Activated CD4-positive, alpha-beta T cell treated with anti-CD3 and anti-CD28 coated beads, Interleukin-2, amount 10 ng/mL, durations not matched to agents 7 days and 5 days (primary cell): ENCODE measurements around the gene LCN1. TPM values are rescaled to one million over a fixed set of nuclear protein-coding genes. Genes with fewer than 3 reads are reported as not detected.

ENCODE experiments used
- CTCF ChIA-PET: fragments of 350-600 bp; sonication (Branson Sonifier 250); formaldehyde crosslinking; loops from one replicate; lab custom pipeline; 2021; ENCODE audit warnings: antibody characterized with exemption; lab: Charles Lee
- POLR2A ChIA-PET: fragments of 350-600 bp; sonication (Branson Sonifier 250); formaldehyde crosslinking; loops from one replicate; lab custom pipeline; 2021; ENCODE audit warnings: antibody characterized with exemption; lab: Charles Lee
- DNase-seq: peaks from one replicate; pipeline ENCODE4 v3.0.0-alpha.2; 2020
- H3K27ac Mint-ChIP-seq: one replicate; pipeline ENCODE4 v1.8.0; 2021; ENCODE audit warnings: mild to moderate bottlenecking, moderate library complexity, mixed read lengths
- H3K27me3 Mint-ChIP-seq: one replicate; pipeline ENCODE4 v1.8.0; 2021; ENCODE audit warnings: mixed read lengths
- H3K36me3 Mint-ChIP-seq: one replicate; pipeline ENCODE4 v1.8.0; 2021; ENCODE audit warnings: low read depth, mixed read lengths
- H3K4me1 Mint-ChIP-seq: one replicate; pipeline ENCODE4 v1.8.0; 2021; ENCODE audit warnings: mixed read lengths
- H3K4me3 Mint-ChIP-seq: one replicate; pipeline ENCODE4 v1.8.0; 2021; ENCODE audit warnings: mild to moderate bottlenecking, moderate library complexity, mixed read lengths
- H3K9me3 Mint-ChIP-seq: one replicate; pipeline ENCODE4 v1.8.0; 2021; ENCODE audit warnings: mixed read lengths
- total RNA-seq, 2 experiments: library from RNA; stranded (reverse); gene quantifications; one replicate each; pipeline ENCODE4 v1.2.3, GENCODE V29; 2021

LCN1 gene
- total RNA-seq, 2 experiments from 2014 or later: not detected

DNA sequence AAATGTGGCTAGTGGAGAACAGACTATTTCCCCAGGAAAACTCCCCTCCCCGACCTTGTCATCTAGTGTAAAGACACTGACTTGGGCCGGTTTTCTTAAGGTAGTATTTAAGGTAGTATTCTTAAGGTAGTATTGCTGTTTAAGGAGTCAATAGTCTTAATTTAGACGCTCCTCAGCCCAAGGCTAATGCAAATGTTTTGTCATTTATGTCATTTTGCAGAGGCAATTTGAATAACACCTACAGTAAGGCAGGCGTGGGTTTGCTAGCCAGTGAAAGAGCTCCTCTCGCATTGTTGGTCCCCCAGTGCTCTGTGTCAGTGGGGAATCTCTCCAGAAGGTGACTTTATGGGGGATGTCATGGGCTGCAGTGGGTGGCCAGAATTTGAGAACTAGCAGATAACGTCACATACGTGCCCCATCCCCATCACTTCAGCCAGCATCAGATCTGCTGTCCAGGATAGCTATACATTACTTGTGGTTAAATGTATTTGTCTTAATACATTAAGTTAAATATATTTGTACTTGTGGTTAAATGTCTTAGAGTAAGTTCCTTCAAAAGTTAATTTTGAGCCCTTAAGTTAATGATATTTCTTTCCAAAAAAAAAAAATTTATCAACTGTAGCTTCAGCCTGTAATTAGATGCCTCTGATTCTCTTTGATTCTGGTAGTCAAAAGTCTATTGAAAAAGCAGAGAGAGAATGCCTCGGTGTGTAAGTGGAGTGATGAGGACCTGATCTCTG is 39.1 kb upstream of the LCN1 start:
- H3K36me3 Mint-ChIP-seq: no peaks in the 10 kb centered on the region
- H3K27me3 Mint-ChIP-seq: peaks cover 36% of the 10 kb centered on the region
- peaks cover 4% of the 10 kb centered on the region for H3K4me1 Mint-ChIP-seq
- CTCF ChIA-PET: interaction anchor here (1.1 to 1.2 kb wide), 2 partner anchors 18 to 43 kb away, joined by 3 read pairs; a partner anchor contains a TSS
- no peak overlapping the region for H3K27ac Mint-ChIP-seq
- no peaks in the 10 kb centered on the region for H3K9me3 Mint-ChIP-seq
- DNase-seq: no peak
- POLR2A ChIA-PET: no interaction called here
- no peak overlapping the region for H3K4me3 Mint-ChIP-seq

DNA sequence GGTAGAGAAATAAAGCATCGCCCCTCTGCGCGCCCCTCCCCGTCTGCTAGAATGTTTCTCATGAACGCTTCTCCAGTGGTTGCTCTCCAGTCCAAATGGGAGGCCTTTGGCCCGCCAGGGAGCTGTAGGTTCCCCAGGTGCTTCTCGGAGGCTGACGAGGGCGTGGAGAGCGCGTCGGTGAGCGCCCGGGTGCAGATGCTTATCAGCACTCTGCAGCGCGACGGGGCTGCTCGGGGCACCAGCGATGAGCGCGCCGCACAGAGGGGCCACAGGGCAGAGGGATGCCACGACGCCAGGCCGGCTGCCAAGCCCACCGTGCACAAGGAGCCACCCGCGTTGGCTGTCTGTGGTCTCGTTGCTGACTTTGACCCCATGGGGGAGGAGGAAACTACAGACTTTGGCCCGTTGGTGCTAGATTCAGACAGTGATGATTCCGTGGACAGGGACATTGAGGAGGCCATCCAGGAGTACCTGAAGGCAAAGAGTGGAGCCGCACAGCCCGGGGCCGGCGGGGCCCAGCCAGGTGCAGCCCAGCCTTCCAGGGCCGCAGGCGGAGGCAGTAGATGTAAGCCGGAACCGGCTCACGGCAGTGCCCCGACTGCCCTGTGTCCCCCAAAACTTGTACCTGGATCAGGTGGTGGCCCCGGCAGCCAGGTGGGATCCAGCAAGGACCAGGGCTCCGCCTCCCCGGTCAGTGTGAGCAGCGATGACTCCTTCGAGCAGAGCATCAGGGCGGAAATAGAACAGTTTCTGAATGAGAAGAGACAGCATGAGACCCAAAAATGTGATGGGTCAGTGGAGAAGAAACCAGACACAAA is 36.6 kb upstream of the LCN1 start:
- CTCF ChIA-PET: no interaction called here
- no peaks in the 10 kb centered on the region for H3K36me3 Mint-ChIP-seq
- H3K9me3 Mint-ChIP-seq: no peaks in the 10 kb centered on the region
- no peak overlapping the region for H3K27ac Mint-ChIP-seq
- no peaks in the 10 kb centered on the region for H3K4me1 Mint-ChIP-seq
- no peak overlapping the region for H3K4me3 Mint-ChIP-seq
- no peak for DNase-seq
- POLR2A ChIA-PET: no interaction called here
- peaks cover 22% of the 10 kb centered on the region for H3K27me3 Mint-ChIP-seq

DNA sequence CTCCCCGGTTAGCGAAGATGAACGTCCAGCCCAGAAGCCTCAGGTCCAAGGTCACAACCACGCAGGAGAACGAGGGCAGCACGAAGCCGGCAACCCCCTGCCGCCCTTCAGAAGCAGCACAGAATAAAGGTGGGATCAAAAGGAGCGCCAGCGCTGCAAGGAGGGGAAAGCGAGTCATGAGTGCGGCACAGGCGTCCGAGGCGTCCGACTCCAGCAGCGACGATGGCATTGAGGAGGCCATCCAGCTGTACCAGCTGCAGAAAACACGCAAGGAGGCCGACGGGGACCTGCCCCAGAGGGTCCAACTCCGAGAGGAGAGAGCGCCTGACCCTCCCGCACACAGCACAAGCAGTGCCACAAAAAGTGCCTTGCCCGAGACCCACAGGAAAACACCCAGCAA is 35.9 kb upstream of the LCN1 start:
- no peak for DNase-seq
- Mint-ChIP-seq H3K4me1 (no peaks in the 10 kb centered on the region), H3K9me3 (no peaks in the 10 kb centered on the region), H3K27ac (no peak overlapping the region), H3K4me3 (no peak overlapping the region), H3K27me3 (peaks cover 21% of the 10 kb centered on the region), H3K36me3 (no peaks in the 10 kb centered on the region)
- CTCF ChIA-PET: interaction anchor here (0.6 kb wide), 1 partner anchor 67 kb away, joined by 3 read pairs; no protein-coding TSS in a partner anchor
- POLR2A ChIA-PET: no interaction called here

DNA sequence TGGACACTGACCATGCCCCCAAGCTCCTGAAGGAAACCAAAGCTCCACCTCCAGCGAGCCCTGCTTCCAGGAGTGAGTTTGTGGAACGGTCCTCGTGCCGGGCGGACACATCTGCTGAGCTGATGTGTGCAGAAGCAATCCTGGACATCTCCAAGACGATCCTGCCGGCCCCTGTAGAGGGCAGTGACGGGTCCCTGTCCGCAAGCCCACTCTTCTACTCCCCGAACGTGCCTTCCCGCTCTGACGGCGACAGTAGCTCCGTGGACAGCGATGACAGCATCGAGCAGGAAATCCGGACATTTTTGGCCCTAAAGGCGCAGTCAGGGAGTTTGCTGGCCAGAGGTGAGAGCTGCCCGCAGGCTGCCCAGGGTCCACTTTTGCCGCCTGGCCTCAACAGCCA is 35.4 kb upstream of the LCN1 start:
- Mint-ChIP-seq H3K36me3 (no peaks in the 10 kb centered on the region), H3K4me3 (no peak overlapping the region), H3K27me3 (peaks cover 16% of the 10 kb centered on the region), H3K9me3 (no peaks in the 10 kb centered on the region), H3K27ac (no peak overlapping the region), H3K4me1 (no peaks in the 10 kb centered on the region)
- DNase-seq: no peak
- CTCF ChIA-PET: interaction anchor here (0.6 kb wide), 1 partner anchor 67 kb away, joined by 3 read pairs; no protein-coding TSS in a partner anchor
- POLR2A ChIA-PET: no interaction called here

DNA sequence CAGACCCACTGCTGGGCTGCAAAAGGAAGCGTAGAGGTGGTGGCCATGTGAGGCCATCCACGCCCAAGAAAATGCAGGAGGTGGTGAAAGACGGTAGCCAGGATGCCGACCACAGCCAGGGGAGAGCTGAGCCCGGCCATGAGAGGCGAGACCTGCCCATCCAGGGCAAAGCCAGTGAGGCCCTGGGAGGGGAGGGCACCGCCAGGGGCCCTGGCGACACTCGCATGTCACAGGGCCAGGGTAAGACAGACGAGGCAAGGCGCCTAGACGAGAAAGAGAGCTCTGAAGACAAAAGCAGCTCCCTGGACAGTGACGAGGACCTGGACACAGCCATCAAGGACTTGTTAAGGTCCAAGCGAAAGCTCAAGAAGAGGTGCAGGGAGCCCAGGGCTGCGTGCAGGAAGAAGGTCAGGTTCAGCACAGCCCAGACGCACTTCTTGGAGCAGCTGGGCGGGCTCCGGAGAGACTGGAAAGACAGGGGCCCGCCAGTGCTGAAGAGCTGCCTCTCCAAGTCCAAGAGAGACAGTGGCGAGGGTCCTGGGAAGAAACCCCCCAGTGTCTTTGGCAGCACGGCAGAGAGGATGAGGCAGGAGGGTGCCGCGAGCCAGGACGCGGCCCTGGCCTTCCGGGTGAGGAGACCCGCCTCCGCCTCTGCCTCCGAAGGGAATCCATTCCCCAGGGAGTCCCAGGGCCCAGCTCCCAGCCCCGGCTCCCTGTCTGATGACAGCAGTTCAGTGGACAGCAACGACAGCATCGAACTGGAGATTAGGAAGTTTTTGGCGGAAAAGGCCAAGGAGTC is 34.8 kb upstream of the LCN1 start:
- CTCF ChIA-PET: no interaction called here
- Mint-ChIP-seq H3K27me3 (peaks cover 11% of the 10 kb centered on the region), H3K27ac (no peak overlapping the region), H3K4me3 (no peak overlapping the region), H3K36me3 (no peaks in the 10 kb centered on the region), H3K9me3 (no peaks in the 10 kb centered on the region), H3K4me1 (no peaks in the 10 kb centered on the region)
- POLR2A ChIA-PET: no interaction called here
- DNase-seq: no peak

DNA sequence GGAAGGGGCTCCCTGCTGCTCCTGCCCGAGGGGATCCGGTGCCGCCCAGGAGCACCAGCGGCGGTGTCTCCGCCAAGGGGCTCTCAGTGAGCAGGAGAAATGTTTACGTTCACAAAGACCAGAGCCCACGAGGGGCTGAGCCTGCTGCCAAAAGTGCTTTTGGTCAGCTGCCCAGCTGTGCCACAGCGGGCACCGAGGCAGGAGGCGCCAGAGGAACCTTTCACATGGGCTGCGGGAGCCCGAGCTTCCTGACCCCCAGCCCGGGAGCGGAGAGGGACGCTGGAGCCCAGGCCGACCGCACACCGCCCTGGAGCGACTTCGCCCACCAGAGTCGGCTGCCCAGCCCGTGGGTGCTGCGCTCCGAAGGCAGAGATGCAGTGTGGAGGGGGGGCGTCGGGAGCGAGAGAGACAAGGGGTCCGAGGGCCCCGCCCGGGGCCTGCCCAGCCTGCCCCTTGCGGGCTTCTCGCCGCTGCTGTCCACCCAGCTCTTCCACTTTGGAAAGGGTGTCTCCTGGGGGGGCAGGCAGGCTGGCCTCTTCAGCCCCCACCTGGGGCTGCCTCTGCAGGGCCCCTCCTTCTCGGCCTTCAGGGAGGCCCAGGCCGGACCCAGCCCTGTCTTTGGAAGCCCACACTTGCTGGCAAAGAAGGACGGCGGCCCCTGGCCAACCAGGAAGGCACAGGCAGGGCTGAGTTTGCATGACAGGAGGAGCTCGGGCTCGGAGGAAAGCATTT is 33.8 kb upstream of the LCN1 start:
- no peak overlapping the region for H3K27ac Mint-ChIP-seq
- ChIA-PET CTCF (interaction anchor here (1.3 kb wide), 1 partner anchor 11 kb away, joined by 3 read pairs; no protein-coding TSS in a partner anchor), POLR2A (interaction anchor here (0.6 kb wide), 1 partner anchor 52 kb away, joined by 3 read pairs; no protein-coding TSS in a partner anchor)

DNA sequence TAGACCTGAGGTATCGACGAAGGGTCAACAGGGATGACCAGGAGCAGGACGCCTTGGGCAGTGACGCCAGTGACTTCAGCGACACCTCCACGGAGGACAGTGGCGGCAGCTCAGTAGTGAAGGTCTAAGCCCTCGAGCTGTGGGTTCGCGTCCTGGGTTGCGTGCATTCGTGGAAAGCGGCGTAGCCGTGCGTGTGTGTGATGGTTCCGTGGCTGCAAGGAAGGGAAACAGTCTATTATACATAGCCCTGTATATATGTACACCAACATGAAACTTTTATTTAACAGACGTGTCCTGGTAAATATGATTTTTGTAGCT is 33.3 kb upstream of the LCN1 start:
- no peaks in the 10 kb centered on the region for H3K27me3 Mint-ChIP-seq
- no peak overlapping the region for H3K27ac Mint-ChIP-seq
- CTCF ChIA-PET: interaction anchor here (1.3 kb wide), 1 partner anchor 11 kb away, joined by 3 read pairs; no protein-coding TSS in a partner anchor
- no peaks in the 10 kb centered on the region for H3K9me3 Mint-ChIP-seq
- H3K4me3 Mint-ChIP-seq: no peak overlapping the region
- DNase-seq: no peak
- H3K36me3 Mint-ChIP-seq: no peaks in the 10 kb centered on the region
- H3K4me1 Mint-ChIP-seq: no peaks in the 10 kb centered on the region
- POLR2A ChIA-PET: no interaction called here

More for the DNA sequence above, 33.8 kb upstream of the LCN1 start:
- no peak overlapping the region for H3K4me3 Mint-ChIP-seq
- H3K27me3 Mint-ChIP-seq: peaks cover 3% of the 10 kb centered on the region
- H3K9me3 Mint-ChIP-seq: no peaks in the 10 kb centered on the region
- DNase-seq: no peak
- H3K36me3 Mint-ChIP-seq: no peaks in the 10 kb centered on the region
- H3K4me1 Mint-ChIP-seq: no peaks in the 10 kb centered on the region

DNA sequence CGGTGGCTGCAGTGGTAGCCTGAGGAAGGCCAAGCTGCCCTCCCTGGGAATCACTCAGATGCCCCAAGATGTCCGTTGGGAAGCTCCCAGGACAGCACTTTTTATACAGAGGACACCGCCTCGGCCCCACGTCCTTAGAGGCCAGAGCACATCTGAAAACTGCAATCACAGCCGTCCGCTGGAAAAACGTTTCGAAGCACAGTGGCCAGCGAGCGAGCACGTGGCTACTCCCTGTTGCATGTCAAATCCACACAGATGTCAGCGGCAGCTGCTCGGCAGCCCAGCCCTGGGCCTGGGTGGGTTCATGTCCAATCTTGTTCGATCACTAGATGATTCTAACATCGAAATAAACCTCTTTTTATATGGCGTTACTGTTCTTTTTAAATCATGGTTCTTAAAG is 32.7 kb upstream of the LCN1 start:
- Mint-ChIP-seq H3K27ac (no peak overlapping the region), H3K4me1 (no peaks in the 10 kb centered on the region), H3K4me3 (no peak overlapping the region), H3K27me3 (no peaks in the 10 kb centered on the region), H3K9me3 (no peaks in the 10 kb centered on the region), H3K36me3 (no peaks in the 10 kb centered on the region)
- no peak for DNase-seq
- POLR2A ChIA-PET: no interaction called here
- CTCF ChIA-PET: interaction anchor here (1.3 kb wide), 1 partner anchor 12 kb away, joined by 3 read pairs; no protein-coding TSS in a partner anchor

DNA sequence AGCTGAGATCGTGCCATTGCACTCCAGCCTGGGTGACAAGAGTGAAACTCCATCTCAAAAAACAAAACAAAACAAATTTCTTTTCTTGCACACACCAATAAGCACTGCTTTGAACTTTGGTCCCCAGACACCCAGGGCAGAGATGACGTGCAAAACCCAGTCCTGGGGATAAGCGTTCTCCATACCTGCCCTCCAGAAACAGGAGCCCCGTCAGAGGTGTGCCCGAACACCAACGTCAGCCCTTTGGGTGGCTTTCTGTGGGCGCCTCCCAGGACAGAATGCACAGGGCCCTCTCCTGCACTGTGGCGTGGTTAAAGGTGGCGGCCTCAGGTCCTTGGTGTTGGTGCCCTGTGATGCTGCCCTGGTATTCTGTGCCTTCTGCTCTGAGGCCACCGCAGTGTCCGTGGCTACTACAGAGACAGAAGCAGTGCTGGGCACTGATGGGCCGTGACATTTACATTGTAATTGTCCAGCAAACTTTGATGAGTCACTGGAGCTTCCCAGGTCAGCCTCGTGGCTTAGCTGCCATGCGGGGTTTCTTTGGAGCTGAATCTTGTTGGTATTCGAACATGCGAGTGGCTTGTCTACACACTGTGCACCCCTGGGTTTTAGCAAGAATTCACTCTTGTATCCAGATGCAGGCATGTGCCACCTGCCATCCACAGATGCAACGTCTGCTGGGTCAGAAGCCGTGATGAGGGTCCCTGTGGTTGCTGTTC is 31.9 kb upstream of the LCN1 start:
- ChIA-PET CTCF (no interaction called here), POLR2A (no interaction called here)
- Mint-ChIP-seq H3K9me3 (no peaks in the 10 kb centered on the region), H3K4me3 (no peak overlapping the region), H3K27ac (peak overlapping the region; percentile 19), H3K36me3 (no peaks in the 10 kb centered on the region), H3K27me3 (no peaks in the 10 kb centered on the region), H3K4me1 (no peaks in the 10 kb centered on the region)
- DNase-seq: no peak

DNA sequence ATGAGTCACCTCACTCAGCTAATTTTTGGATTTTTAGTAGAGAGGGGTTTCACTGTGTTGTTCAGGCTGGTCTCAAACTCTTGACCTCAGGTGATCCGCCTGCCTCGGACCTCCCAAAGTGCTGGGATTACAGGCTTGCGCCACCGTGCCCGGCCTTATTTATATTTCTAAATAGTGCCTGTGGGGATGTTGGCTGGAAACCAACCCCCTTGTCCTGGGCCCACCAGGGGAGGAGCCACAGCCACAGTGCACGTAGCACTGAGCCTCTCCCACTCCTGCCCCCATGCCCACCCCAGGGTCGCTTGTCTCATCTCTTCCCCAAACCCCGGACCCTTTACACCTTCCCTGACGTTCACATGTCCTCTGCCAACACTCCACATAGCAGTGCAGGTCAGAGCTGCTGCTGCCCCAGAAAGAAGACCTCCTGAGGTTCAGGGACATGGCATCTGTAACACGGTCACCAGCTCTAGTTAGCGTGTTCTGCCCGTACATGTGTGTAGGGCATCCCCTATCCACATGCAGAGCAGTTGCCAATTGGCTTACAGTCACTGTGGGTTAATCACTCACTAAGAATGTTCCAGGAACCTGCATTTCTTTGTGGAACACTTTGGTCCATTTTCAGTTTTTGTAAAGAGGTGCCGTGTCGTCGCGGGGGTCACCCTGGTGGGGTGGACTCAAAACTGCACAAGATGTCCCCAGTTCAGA is 30.9 kb upstream of the LCN1 start:
- Mint-ChIP-seq H3K27me3 (no peaks in the 10 kb centered on the region), H3K27ac (no peak overlapping the region), H3K4me3 (no peak overlapping the region), H3K4me1 (no peaks in the 10 kb centered on the region), H3K36me3 (no peaks in the 10 kb centered on the region), H3K9me3 (no peaks in the 10 kb centered on the region)
- ChIA-PET POLR2A (no interaction called here), CTCF (interaction anchor here (1.2 kb wide), 1 partner anchor 10 kb away, joined by 3 read pairs; the partner anchor contains the start of gene MRPS2)
- no peak for DNase-seq

DNA sequence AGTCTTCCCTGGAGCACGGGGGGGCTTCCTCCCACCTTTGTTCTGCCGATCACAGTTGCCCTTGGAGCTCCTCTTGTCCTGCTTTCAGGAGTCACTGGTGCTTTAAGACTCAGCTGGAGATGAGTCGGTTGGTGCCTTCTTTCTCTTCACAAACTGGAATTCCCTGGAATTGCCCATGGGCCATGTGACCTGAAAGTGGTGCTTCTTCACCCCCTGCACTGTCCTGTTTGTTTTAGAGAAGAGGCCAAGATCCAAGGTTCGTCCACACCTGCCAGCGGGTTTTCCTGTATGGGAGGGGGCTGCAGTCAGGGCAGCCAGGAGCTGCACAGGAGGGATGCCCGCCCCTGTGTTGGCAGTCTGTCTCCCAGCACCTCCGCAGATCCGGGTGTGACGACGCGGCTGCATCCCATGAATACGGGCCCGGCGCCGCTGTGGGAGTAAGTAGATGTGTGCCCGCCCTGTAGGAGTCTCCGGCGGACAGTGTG is 30.2 kb upstream of the LCN1 start:
- Mint-ChIP-seq H3K9me3 (no peaks in the 10 kb centered on the region), H3K36me3 (no peaks in the 10 kb centered on the region), H3K4me1 (no peaks in the 10 kb centered on the region), H3K27me3 (no peaks in the 10 kb centered on the region), H3K27ac (no peak overlapping the region), H3K4me3 (no peak overlapping the region)
- DNase-seq: no peak
- ChIA-PET POLR2A (no interaction called here), CTCF (interaction anchor here (1.2 to 1.3 kb wide), 2 partner anchors 9 to 14 kb away, joined by 3 read pairs; partner anchors contain the start of gene MRPS2)
